GM18498 (cell line): ENCODE results near the gene B3GAT1.
A peak's percentile ranks its signal among the peaks of the same experiment; 100 is the strongest.

ENCODE experiments used
- ATAC-seq: cut with Tn5 transposase; IDR thresholded peaks from one replicate; pipeline ENCODE4 v1.9.1; 2021; ENCODE audit warnings: mild to moderate bottlenecking, moderate library complexity; ENCODE audit not compliant: unreplicated experiment

Gene B3GAT1

GRCh38 chr11:134340354-134340964 is 71.6 kb downstream of the B3GAT1 start:
- no peak for ATAC-seq

GRCh38 chr11:134339756-134340155 is 72.3 kb downstream of the B3GAT1 start:
- no peak for ATAC-seq

GRCh38 chr11:134338654-134339053 is 73.4 kb downstream of the B3GAT1 start:
- no peak for ATAC-seq

GRCh38 chr11:134338068-134338467 is 74.0 kb downstream of the B3GAT1 start:
- ATAC-seq: no peak

DNA sequence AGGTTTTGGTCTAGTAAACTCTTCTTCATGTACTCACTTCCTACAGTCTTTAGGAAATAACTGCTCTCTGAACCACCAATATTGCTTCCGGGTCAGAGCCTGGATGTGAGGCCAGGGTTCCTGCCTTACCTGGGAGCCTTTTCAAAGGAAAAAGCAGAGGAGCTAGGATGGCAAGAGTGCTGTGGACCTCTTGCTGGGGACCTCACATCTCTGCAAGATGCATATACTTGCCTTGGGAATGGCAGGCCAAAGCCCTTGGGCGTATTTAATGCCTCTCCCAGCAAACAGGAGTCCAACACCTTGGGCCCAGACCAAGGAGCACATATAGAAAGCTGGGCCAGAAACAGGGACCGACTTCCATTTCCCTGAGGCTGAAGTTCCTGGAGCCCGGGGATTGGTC is 75.0 kb downstream of the B3GAT1 start:
- ATAC-seq: no peak

DNA sequence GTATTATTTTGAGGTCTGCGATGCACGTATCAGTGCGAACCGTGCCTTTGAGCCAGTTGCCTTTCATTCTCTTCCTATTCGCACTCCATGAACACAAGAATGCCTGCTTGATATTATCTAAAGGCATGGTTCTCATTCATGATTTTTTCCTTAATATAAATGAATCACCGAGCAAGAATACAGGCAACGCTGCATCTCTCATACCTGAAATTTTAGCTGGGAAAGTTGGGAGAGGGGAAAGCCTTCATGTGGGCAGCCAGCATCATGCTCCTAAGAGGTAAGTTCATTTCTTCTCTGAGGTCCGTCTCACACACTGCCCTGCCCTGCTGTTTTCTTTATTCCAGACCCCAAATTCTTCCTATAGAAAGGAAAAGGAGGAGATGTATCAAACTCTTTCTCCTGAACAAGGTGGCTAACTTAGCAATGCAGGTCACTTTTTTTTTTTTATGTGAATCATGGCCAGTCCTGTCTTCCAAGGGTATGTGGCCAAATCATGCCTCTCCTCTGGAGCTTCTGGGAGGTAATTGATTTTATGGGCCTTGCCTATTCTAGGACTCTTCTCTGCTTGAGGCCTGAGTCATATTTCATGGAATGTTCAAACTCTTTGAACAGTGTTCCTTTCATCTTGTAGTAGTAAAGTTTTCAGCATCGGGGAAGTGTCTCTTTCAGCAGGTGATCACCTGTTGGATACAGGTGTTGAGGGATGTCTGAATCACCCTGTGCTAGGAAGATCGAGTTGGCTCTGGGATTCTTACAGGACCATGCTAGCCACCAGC is 77.1 kb downstream of the B3GAT1 start:
- ATAC-seq: no peak

- no peak for ATAC-seq
These were observed 78.1 kb downstream of the B3GAT1 start for GRCh38 chr11:134333946-134334345.

DNA sequence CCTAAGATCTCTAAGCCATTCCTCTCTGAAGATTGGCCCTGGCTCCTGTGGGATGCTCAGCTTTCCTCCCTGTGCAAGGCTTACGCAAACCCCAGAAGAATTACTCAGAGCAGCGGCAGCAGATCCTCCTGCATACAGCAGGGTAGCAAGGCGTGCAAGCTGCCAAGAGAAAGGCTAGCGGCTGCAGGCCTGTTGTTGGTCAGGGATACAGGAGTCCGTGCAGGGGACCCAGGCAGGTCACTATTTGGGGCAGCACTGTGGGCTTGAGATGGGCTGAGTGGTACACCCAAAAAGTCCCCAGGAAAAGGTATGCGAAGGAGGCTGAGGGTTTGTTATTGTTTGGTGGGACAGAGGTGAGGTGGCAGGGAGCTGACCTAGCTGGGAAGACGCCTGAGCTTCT is 78.7 kb downstream of the B3GAT1 start:
- ATAC-seq: no peak

GRCh38 chr11:134332782-134333181 is 79.3 kb downstream of the B3GAT1 start:
- ATAC-seq: no peak

DNA sequence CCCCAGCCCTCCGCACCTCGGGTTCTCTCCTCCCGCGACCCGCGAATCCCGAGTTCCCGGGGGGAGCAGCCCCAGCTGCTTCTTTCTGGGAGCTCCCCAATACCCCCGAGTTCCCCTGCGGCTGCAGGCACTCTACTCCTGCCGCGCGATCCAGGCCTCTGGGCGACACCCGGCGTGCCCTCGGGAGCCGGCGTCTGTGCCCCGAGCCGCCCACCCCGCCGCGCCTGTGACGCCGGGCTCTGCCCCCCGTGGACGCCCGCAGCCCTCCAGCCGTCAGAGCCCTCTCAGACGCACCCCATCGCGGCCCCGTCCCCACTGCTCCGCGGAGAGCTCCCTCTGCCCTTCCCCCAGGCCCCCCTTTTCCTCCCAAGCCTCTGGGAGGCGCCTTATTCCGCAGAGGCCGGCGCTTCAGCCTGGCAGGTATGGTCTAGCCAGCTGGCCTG is 79.8 kb downstream of the B3GAT1 start:
- ATAC-seq: peak; percentile 37

DNA sequence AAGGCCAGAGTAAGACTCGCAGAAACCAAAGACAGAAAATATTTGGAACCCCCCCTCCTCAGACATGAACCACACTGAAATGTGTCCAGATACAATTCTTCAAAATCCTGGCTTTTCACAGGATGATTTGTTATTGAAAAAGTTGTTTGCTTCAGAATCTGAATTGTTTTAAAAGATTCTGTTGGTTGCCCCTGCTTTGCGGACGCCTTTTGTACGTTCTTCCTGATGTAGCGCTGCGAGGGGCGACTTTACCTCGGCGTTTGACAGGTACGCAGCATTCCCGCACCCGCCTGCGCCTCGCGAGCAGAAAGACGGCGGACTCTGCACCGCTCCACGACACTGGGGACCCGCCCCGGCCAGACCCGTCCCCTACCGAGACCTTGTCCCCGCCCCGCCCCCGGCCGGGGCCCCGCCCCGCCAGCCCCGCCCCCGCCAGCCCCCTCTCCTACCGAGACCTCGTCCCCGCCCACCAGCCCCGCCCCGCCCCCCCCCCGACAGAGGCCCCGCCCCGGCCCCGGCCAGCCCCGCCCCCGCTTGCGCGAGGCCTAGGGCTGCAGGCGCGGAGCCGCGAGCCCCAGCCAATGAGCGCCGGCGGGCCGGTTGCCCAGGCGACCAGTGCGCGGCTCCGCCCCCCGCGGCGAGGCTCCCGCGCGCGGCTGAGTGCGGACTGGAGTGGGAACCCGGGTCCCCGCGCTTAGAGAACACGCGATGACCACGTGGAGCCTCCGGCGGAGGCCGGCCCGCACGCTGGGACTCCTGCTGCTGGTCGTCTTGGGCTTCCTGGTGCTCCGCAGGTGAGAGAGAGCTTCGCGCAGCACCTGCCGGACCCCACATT is 80.5 kb downstream of the B3GAT1 start, which contains the start of gene GLB1L2:
Gene GLB1L2, plus strand, starts transcription at position 635 of the 835 bp plus-strand sequence. Its CDS starts 74 bp downstream, at position 709.
- ATAC-seq: peak; percentile 86

GRCh38 chr11:134330611-134331353 is 81.3 kb downstream of the B3GAT1 start:
- no peak for ATAC-seq
